NCI-H1436 treated with DMSO at 0.1 percent for 48 hours (cell line): ENCODE results near the gene HAUS8.
"Not testable (repeated sequence)": the region's sequence is repeated elsewhere in the genome, so short reads cannot be mapped to it uniquely, and the experiment has no call there.

Source experiments
- DNase-seq: peaks from one replicate; lab custom pipeline; 2025; lab: John Stamatoyannopoulos, UW

The HAUS8 gene

DNA sequence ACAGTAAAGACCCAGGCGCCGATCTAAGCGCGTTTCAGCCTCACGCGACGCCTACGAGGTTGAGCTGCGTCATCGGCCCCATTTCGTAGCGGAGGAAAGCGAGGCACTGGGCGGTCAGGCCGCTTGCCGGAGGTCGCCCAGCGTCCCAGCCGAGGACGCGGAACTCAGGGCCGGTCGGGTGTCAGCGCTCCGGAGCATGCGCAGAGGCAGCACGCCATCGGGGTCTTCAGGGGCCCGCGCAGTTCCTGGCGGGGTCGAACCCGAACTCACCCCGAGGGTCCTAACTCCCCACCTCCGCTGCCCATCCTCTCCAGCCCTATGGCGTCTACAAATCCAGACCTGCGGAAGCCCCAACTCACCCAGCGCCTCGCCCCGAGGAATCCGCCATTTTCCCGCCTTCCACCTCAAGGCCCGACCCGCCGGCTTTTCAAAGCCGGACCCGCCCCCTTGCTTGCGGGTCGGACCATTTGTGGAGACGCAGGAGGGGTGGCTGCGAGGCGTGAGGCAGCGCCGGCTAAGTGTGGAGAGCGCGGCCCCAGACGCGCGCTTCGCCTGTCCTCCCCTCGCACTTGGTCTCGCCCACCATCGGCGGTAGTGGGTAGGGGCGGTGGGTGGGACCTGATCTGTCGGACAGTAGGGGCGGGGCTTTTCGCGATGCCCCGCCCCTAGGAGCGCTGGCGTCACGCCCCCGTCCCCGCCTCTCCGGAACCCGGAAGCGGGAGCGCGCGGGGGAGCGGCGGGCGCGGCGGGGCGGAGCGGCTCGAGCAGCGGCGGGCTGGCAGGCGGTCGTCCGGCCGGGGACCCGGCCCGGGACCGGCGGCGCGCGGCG is at the start of gene HAUS8, which contains the start of gene MYO9B:
TSS of gene HAUS8 (minus strand) at position 418 of the 829 bp plus-strand sequence. CDS start at position 388, 30 bp downstream.
TSS of gene MYO9B (plus strand) at position 743 of the 829 bp plus-strand sequence. CDS start 25,941 bp downstream, outside the sequence.
- DNase-seq, result peak; percentile 94

DNA sequence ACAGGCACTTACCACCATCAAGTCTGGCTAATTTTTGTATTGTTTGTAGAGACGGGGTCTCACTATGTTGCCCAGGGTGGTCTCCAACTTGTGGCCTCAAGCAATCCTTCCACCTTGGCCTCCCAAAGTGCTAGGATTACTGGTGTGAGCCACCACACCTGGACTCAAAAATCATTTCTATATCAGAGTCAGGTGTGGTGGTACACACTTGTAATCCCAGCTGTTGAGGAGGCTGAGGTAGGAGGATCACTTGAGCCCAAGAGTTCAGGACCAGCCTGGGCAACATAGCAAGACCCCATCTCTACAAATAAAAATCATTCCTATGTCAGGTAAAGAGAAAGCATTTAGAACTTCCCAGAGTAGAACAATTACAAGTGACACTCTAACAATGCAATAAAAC is 48.8 kb upstream of the HAUS8 start:
- no peak for DNase-seq

DNA sequence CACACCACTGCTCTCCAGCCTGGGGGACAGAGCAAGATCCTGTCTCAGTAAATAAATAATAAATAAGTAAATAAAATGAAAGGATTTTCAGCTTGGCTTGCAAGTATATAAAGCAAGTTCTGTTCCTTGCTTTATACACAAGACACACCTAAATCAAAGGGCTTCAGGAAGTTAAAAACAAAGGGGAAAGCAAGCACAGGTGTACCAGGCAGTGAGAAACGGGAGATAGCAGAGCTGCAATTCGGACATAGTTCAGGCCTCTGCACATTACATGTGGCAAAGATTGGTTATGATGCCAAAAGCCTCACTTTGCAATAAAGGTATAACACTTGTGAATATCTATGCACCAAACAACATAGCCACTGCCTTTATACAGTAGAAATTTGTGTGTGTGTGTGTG is 47.8 kb upstream of the HAUS8 start:
- DNase-seq, result no peak

- no peak for DNase-seq
Observed at GRCh38 chr19:17121736-17122293, 46.6 kb upstream of the HAUS8 start.

DNA sequence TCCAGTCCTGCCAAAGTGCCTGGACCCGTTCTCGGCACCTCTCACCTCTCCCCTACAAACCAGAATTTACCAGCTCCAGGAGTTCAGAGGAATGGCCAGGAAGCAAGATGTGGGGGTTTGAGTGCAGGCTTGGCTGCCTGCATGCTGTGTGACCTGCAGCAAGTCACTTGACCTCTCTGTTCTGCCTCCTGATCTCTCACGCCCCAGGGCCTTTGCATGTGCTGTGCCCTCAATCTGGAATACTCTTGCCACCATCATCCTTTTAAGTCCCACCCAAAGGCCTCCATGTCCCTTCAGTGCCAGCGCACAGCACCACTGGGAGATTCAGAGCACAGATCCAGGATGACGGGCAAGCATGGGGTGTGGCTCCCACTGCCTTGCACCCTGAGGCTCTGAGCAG is 43.7 kb upstream of the HAUS8 start:
- DNase-seq, result no peak

GRCh38 chr19:17116996-17117702 is 41.9 kb upstream of the HAUS8 start:
- DNase-seq, result no peak

DNA sequence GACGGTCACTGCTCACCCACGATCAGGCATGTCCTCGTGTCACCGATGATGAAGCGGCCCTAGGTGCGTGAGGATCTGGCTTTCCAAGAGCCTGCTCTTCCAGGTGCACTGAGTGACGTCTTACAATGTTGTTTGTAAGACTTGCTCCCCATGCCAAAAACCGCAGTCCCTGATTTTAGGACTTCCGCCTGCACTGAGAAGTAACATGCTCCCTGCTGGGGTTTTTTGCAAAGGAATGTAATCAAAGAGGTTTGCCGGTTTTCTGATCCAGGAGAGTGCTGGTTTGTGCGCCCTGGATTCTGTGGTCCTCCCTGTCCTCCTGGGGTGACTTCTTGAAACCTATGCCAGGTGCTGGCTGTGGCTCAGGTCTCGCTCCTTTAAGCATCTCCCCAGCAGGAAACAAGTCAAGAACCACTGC is 39.2 kb upstream of the HAUS8 start:
- no peak for DNase-seq

DNA sequence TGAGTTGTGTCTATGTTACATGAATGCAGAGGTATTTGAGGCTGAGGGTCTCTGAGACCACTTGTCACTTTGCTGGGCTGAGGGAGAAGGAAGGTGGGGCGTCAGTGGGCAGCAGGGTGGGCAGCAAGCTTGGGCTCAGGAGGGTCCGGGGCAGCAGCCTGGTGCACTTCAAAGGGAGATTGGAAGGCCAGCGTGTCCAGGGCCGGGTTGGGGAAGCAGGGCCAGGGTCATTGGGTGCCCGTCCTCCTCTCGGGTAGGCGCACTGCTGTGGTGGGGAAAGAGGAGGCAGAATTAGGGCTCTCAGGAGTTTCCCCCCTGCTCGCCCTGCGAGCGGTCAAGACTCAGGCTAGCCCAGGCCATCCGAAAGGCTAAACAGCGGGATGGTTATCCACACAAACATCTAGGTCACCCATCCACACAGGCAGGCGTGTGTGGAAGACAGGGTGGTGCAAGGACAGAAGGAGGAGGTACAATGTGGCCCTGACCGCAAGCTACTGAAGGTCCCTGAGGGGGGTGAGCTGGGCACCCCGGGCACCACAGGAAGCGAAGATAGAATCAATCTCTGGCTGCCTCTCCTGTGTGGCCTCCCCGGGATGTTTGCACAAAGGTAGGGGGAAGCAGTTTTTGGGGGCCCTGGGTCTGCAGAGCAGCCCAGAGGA is 38.0 kb upstream of the HAUS8 start:
- no peak for DNase-seq

DNA sequence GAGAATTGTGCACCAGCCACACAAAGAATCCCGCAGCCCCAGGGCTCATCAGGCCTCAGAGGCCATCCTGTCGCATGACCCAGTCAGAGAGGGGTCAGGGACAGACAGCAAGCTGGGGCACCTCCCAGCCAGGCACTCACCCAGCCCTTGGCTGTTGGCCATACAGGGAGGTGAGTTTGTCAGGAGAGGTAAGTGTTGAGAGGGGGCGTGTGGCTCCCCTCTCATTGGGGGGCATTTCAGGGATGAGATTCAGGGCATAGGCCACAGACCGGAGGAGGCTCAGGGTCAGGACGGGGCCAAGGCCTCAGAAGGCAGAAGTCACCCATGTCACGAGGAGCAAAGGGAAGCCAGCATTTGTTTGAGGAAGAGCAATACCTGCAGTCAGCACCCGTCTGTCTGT is 37.4 kb upstream of the HAUS8 start:
- DNase-seq, result no peak

DNA sequence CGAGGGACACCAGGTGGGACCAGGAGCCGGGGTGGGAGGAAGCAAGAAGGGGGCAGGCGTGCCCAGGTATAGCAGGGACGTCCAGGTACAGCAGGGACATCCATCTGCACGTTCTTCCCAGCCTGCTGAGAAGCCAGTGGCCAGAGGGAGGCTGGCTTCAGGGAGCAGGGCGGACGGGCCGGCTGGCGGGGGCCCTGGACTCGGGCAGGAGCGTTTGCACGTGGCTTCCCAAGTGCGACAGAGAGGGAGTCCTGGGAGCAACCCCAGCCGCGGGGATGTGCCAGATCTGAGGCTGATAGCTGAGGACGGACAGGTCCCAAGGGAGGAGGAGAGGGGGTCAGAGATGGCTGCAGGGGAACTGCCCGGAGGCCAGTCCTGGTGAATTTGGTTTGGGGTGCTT is 37.0 kb upstream of the HAUS8 start:
- DNase-seq, result no peak

GRCh38 chr19:17111766-17112165 is 36.5 kb upstream of the HAUS8 start:
- DNase-seq, result no peak

GRCh38 chr19:17110599-17110966 is 35.3 kb upstream of the HAUS8 start:
- no peak for DNase-seq

GRCh38 chr19:17109962-17110598 is 34.8 kb upstream of the HAUS8 start:
- DNase-seq, result no peak

DNA sequence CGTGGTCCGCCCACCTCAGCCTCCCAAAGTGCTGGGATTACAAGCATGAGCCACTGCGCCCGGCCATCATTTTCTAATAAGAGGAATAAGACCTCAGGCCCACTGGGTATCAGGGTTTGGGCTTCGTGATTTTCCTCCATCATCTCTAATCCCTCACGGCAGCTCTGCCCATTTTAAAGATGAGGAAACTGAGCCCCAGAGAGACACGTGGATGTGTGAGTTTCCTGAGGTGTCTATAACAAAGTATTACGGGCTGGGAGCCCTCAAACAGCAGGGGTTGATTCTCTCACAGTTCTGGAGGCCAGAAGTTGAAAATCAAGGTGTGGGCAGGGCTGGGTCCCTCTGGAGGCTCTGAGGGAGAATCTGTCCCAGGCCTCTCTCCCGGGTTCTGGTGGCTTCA is 34.0 kb upstream of the HAUS8 start:
- no peak for DNase-seq

DNA sequence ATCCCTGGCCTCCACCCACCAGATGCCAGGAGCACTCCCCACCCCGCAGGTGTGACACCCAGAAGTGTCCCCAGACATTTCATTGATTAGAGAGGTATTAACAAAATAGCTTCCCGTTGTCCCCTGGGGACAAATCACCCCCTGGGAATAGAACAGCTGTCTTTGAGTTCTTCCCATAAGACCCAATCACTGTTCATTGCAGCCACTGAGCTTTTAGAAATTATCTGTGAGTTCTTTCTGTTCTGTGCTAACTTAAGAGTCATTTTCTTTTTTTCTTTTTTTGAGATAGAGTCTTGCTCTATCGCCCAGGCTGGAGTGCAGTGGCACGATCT is 33.2 kb upstream of the HAUS8 start:
- DNase-seq, result no peak

- DNase-seq, result no peak
Observed at GRCh38 chr19:17107546-17108452, 32.5 kb upstream of the HAUS8 start.

GRCh38 chr19:17106964-17107363 is 31.7 kb upstream of the HAUS8 start:
- DNase-seq, result not testable (repeated sequence)

DNA sequence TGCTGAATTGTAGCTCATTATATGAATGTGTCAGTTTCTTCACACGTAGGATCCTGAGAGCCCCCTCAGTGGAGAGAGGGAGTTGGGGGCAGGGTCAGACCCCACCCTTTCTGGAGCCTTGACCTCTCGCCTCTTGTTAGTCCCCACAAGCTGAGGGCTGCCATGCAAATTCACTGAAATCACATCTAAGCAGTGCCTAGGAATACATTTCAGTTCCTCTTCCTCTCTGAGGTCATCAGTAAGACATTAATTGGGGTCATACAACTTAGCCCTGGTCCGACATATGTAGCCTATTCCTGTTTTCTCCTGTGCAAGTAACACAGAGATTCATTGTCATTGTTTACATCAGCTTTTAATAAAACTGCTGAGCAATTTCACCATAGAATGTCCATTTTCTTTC is 30.3 kb upstream of the HAUS8 start:
- no peak for DNase-seq

GRCh38 chr19:17104679-17105078 is 29.4 kb upstream of the HAUS8 start:
- no peak for DNase-seq

GRCh38 chr19:17103177-17103576 is 27.9 kb upstream of the HAUS8 start:
- no peak for DNase-seq
